ENCODE data around the gene ZDHHC5.
"Not testable (repeated sequence)": the region's sequence is repeated elsewhere in the genome, so short reads cannot be mapped to it uniquely, and the experiment has no call there.

The ZDHHC5 gene

GRCh38 chr11:57644748-57645688, 22.9 kb upstream of the ZDHHC5 start:
- peak in 52 of 56 donors; percentile 11 to 89 (median 58) for DNase-seq

GRCh38 chr11:57645689-57646085, 22.2 kb upstream of the ZDHHC5 start:
- no peak for DNase-seq

- peak in 2 of 56 donors; percentile 6 to 8 for DNase-seq
Measured at GRCh38 chr11:57646194-57646798, 21.6 kb upstream of the ZDHHC5 start.

- peak in 2 of 56 donors; percentile 8 to 13 for DNase-seq
Measured at GRCh38 chr11:57646799-57647303, 21.1 kb upstream of the ZDHHC5 start.

- peak in 8 of 56 donors; percentile 4 to 43 (median 19) for DNase-seq
Measured at GRCh38 chr11:57647372-57647771, 20.5 kb upstream of the ZDHHC5 start.

GRCh38 chr11:57647960-57648800, 19.7 kb upstream of the ZDHHC5 start:
- DNase-seq = peak in 37 of 56 donors; percentile 6 to 86 (median 50)

GRCh38 chr11:57648801-57649735, 18.8 kb upstream of the ZDHHC5 start:
- DNase-seq = peak in 44 of 56 donors; percentile 11 to 83 (median 48)

- DNase-seq = peak in 54 of 56 donors; percentile 22 to 94 (median 81)
Measured at GRCh38 chr11:57649826-57650738, 17.8 kb upstream of the ZDHHC5 start, which contains the start of gene YPEL4. Gene YPEL4 (minus strand): TSS chr11:57649912. CDS start chr11:57647107, 2,805 bp downstream.

- DNase-seq = no peak
Measured at GRCh38 chr11:57650739-57651090, 17.2 kb upstream of the ZDHHC5 start.

- no peak for DNase-seq
Measured at GRCh38 chr11:57651408-57651807, 16.5 kb upstream of the ZDHHC5 start.

- DNase-seq = not testable (repeated sequence)
Measured at GRCh38 chr11:57652230-57652629, 15.7 kb upstream of the ZDHHC5 start.

GRCh38 chr11:57652662-57653061, 15.3 kb upstream of the ZDHHC5 start:
- no peak for DNase-seq

GRCh38 chr11:57653163-57653562, 14.8 kb upstream of the ZDHHC5 start:
- DNase-seq = no peak

GRCh38 chr11:57656885-57657193, 11.1 kb upstream of the ZDHHC5 start:
- no peak for DNase-seq

GRCh38 chr11:57657194-57658022, 10.5 kb upstream of the ZDHHC5 start, which contains the start of gene CLP1:
Gene CLP1 (plus strand): TSS chr11:57657762. CDS start chr11:57659477, 1,715 bp downstream.
- peak; percentile 85 to 100 (median 99) for DNase-seq

- no peak for DNase-seq
Measured at GRCh38 chr11:57658023-57658361, 9.9 kb upstream of the ZDHHC5 start.

GRCh38 chr11:57659669-57660068, 8.2 kb upstream of the ZDHHC5 start:
- no peak for DNase-seq

GRCh38 chr11:57662893-57663292, 5.0 kb upstream of the ZDHHC5 start:
- no peak for DNase-seq

Measured in nucleus accumbens (tissue), 56 donors.